Measurements from ENCODE around the gene RCSD1.

The RCSD1 gene

GRCh38 chr1:167706363-167706762 is 76.3 kb downstream of the RCSD1 start:
- Mint-ChIP-seq H3K4me3 (no peak overlapping the region), H3K4me1 (ENCODE audit: low read depth) (peaks cover 11% of the 10 kb centered on the region), H3K36me3 (ENCODE audit: low read depth) (peaks cover 67% of the 10 kb centered on the region), H3K27ac (no peak overlapping the region), H3K27me3 (peaks cover 4% of the 10 kb centered on the region), H3K9me3 (no peaks in the 10 kb centered on the region)
- intact Hi-C loops (cut with micrococcal nuclease): no loop called here

- Mint-ChIP-seq H3K4me1 (ENCODE audit: low read depth) (peaks cover 11% of the 10 kb centered on the region), H3K9me3 (no peaks in the 10 kb centered on the region), H3K36me3 (ENCODE audit: low read depth) (peaks cover 58% of the 10 kb centered on the region), H3K27ac (no peak overlapping the region), H3K4me3 (no peak overlapping the region), H3K27me3 (peaks cover 4% of the 10 kb centered on the region)
- intact Hi-C loops (cut with micrococcal nuclease): no loop called here
Measured at GRCh38 chr1:167706931-167707877, 77.2 kb downstream of the RCSD1 start.

- Mint-ChIP-seq H3K27me3 (peaks cover 8% of the 10 kb centered on the region), H3K4me1 (ENCODE audit: low read depth) (peaks cover 11% of the 10 kb centered on the region), H3K36me3 (ENCODE audit: low read depth) (peaks cover 51% of the 10 kb centered on the region), H3K9me3 (no peaks in the 10 kb centered on the region), H3K27ac (no peak overlapping the region), H3K4me3 (no peak overlapping the region)
- intact Hi-C loops (cut with micrococcal nuclease): no loop called here
Measured at GRCh38 chr1:167707942-167708341, 77.9 kb downstream of the RCSD1 start.

GRCh38 chr1:167708940-167709389 is 78.9 kb downstream of the RCSD1 start:
- Mint-ChIP-seq H3K4me1 (ENCODE audit: low read depth) (peaks cover 21% of the 10 kb centered on the region), H3K27me3 (peaks cover 19% of the 10 kb centered on the region), H3K9me3 (no peaks in the 10 kb centered on the region), H3K27ac (peak overlapping the region; percentile 22), H3K4me3 (no peak overlapping the region), H3K36me3 (ENCODE audit: low read depth) (peaks cover 46% of the 10 kb centered on the region)
- intact Hi-C loops (cut with micrococcal nuclease): no loop called here

- no peak overlapping the region for H3K27ac Mint-ChIP-seq
- H3K9me3 Mint-ChIP-seq: no peaks in the 10 kb centered on the region
- peaks cover 39% of the 10 kb centered on the region for H3K4me1 Mint-ChIP-seq (ENCODE audit: low read depth)
- H3K36me3 Mint-ChIP-seq (ENCODE audit: low read depth): peaks cover 38% of the 10 kb centered on the region
- no peak overlapping the region for H3K4me3 Mint-ChIP-seq
- intact Hi-C loops (cut with micrococcal nuclease): loop anchor here (10.0 kb wide), 1 partner anchor 256 kb away; no protein-coding TSS in a partner anchor
- H3K27me3 Mint-ChIP-seq: peaks cover 21% of the 10 kb centered on the region
Measured at GRCh38 chr1:167710836-167711235, 80.8 kb downstream of the RCSD1 start.

GRCh38 chr1:167711797-167712196 is 81.8 kb downstream of the RCSD1 start:
- intact Hi-C loops (cut with micrococcal nuclease): loop anchor here (10.0 kb wide), 1 partner anchor 257 kb away; no protein-coding TSS in a partner anchor
- Mint-ChIP-seq H3K4me3 (no peak overlapping the region), H3K27ac (no peak overlapping the region), H3K27me3 (peaks cover 21% of the 10 kb centered on the region), H3K36me3 (ENCODE audit: low read depth) (peaks cover 28% of the 10 kb centered on the region), H3K9me3 (no peaks in the 10 kb centered on the region), H3K4me1 (ENCODE audit: low read depth) (peaks cover 43% of the 10 kb centered on the region)

DNA sequence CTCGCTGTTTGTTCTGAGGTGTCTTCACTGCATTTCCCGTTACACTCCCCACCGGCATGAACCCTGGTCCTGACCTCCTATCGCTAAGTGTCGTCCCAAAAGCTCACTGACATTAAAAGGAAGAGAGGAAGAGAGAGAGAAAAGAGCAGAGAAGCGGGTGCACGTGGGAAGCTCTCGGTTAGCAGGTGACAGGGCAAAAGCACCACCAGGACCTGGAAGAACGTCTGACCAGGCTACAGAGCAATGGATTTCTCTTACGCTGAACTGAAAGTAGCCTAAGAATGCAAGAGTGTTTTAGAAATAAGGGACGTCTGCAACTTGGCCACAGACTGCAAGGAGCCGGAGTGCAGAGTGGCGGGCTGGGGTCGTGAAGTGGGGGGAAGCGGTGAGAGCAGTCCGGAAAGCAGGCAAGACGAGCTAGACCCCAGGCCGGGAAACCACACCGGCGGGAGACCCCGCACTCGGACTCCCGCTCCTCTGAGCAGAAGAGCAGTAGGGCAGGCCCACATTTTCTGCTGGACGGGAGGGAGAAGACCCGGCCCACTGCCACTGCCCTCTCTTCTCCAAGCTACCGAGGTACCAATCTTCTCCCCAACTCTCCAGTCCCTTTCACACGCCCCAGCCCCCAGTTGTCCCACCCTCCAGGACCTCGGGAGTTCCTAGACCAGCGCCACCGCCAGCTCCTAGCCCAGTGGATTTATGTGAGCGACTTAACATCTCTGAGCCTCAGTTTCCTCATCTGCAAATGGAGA is 83.5 kb downstream of the RCSD1 start:
- peaks cover 21% of the 10 kb centered on the region for H3K27me3 Mint-ChIP-seq
- H3K36me3 Mint-ChIP-seq (ENCODE audit: low read depth): peaks cover 16% of the 10 kb centered on the region
- H3K9me3 Mint-ChIP-seq: no peaks in the 10 kb centered on the region
- H3K4me1 Mint-ChIP-seq (ENCODE audit: low read depth): peaks cover 51% of the 10 kb centered on the region
- H3K27ac Mint-ChIP-seq: peak overlapping the region; percentile 95
- intact Hi-C loops (cut with micrococcal nuclease): loop anchor here (10.0 kb wide), 1 partner anchor 259 kb away; no protein-coding TSS in a partner anchor
- peak overlapping the region; percentile 99 for H3K4me3 Mint-ChIP-seq

- Mint-ChIP-seq H3K36me3 (ENCODE audit: low read depth) (peaks cover 16% of the 10 kb centered on the region), H3K27me3 (peaks cover 20% of the 10 kb centered on the region), H3K9me3 (no peaks in the 10 kb centered on the region), H3K4me3 (peak overlapping the region; percentile 99), H3K4me1 (ENCODE audit: low read depth) (peaks cover 48% of the 10 kb centered on the region), H3K27ac (peak overlapping the region; percentile 95)
- intact Hi-C loops (cut with micrococcal nuclease): loop anchor here (10.0 kb wide), 1 partner anchor 259 kb away; no protein-coding TSS in a partner anchor
Measured at GRCh38 chr1:167714098-167714438, 84.0 kb downstream of the RCSD1 start.

GRCh38 chr1:167714439-167715156 is 84.6 kb downstream of the RCSD1 start:
- intact Hi-C loops (cut with micrococcal nuclease): loop anchor here (5.0 to 10.0 kb wide), 2 partner anchors 223 to 260 kb away; partner anchors contain the start of genes DCAF6 and MPC2
- peak overlapping the region; percentile 95 for H3K27ac Mint-ChIP-seq
- peak overlapping the region; percentile 99 for H3K4me3 Mint-ChIP-seq
- no peaks in the 10 kb centered on the region for H3K9me3 Mint-ChIP-seq
- peaks cover 50% of the 10 kb centered on the region for H3K4me1 Mint-ChIP-seq (ENCODE audit: low read depth)
- peaks cover 22% of the 10 kb centered on the region for H3K27me3 Mint-ChIP-seq
- peaks cover 16% of the 10 kb centered on the region for H3K36me3 Mint-ChIP-seq (ENCODE audit: low read depth)

DNA sequence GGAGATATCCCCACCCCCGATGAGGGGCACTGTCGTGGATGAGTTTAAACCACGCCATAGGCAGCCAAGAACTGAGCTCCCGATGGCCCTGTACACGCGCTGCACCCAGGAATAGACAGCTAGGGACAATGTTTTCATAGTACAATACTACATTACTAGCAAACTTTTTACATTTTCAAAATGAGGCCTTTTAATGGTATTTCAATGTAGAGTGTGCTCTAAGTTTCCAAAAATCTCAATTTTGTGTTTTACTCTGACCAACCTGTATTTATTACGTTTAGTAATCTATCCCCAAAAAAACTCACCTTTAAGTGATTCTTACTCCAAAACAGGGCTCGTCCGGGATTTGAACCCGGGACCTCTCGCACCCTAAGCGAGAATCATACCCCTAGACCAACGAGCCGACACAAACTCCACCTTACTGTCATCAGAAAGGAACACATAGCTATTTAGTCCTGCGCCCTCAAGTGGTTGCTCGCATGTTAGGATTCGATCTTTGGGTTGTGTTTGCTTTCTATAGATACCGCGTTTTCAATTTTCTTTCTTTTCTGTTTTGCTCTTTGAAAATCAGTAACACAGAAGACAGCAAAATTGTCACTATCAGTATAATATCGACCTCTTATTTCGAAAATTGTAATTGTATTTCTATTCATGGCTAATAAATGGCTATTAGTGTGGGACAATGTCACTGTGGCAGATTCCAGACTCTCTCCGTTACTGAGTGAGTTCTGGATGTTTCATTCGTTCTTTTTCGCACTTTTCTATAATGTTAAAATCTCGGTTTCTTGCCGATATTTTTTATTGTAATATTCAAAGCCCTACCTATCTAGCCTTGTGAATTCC is 85.3 kb downstream of the RCSD1 start:
- Mint-ChIP-seq H3K27me3 (peaks cover 22% of the 10 kb centered on the region), H3K27ac (peak overlapping the region; percentile 95), H3K4me3 (peak overlapping the region; percentile 99), H3K36me3 (ENCODE audit: low read depth) (peaks cover 16% of the 10 kb centered on the region), H3K9me3 (no peaks in the 10 kb centered on the region), H3K4me1 (ENCODE audit: low read depth) (peaks cover 54% of the 10 kb centered on the region)
- intact Hi-C loops (cut with micrococcal nuclease): loop anchor here (5.0 to 10.0 kb wide), 2 partner anchors 222 to 261 kb away; partner anchors contain the start of genes DCAF6 and MPC2

GRCh38 chr1:167716000-167716271 is 85.9 kb downstream of the RCSD1 start:
- intact Hi-C loops (cut with micrococcal nuclease): loop anchor here (5.0 to 10.0 kb wide), 2 partner anchors 221 to 261 kb away; partner anchors contain the start of genes DCAF6 and MPC2
- peaks cover 58% of the 10 kb centered on the region for H3K4me1 Mint-ChIP-seq (ENCODE audit: low read depth)

GRCh38 chr1:167717351-167717750 is 87.3 kb downstream of the RCSD1 start:
- intact Hi-C loops (cut with micrococcal nuclease): loop anchor here (5.0 to 10.0 kb wide), 2 partner anchors 220 to 263 kb away; partner anchors contain the start of genes DCAF6 and MPC2
- H3K9me3 Mint-ChIP-seq: no peaks in the 10 kb centered on the region
- H3K4me3 Mint-ChIP-seq: no peak overlapping the region
- peaks cover 65% of the 10 kb centered on the region for H3K4me1 Mint-ChIP-seq (ENCODE audit: low read depth)
- H3K27me3 Mint-ChIP-seq: peaks cover 22% of the 10 kb centered on the region
- peaks cover 26% of the 10 kb centered on the region for H3K36me3 Mint-ChIP-seq (ENCODE audit: low read depth)
- no peak overlapping the region for H3K27ac Mint-ChIP-seq

More at GRCh38 chr1:167716000-167716271, 85.9 kb downstream of the RCSD1 start:
- no peaks in the 10 kb centered on the region for H3K9me3 Mint-ChIP-seq
- peaks cover 16% of the 10 kb centered on the region for H3K36me3 Mint-ChIP-seq (ENCODE audit: low read depth)
- peak overlapping the region; percentile 99 for H3K4me3 Mint-ChIP-seq
- H3K27ac Mint-ChIP-seq: peak overlapping the region; percentile 95
- H3K27me3 Mint-ChIP-seq: peaks cover 22% of the 10 kb centered on the region

Measured in dendritic cell treated with granulocyte-macrophage colony-stimulating factor and Interleukin-4, amounts not matched to agents 40 ng/mL and 50 ng/mL, for 4 days (primary cell).